ENCODE data around the gene THSD7A. TPM values are rescaled to one million over a fixed set of nuclear protein-coding genes. Genes with fewer than 3 reads are reported as not detected.
A peak's percentile ranks its signal among the peaks of the same experiment; 100 is the strongest.

THSD7A gene
- total and polyA plus RNA-seq, 11 donors = 0.11 to 5.2 (median 1.1) TPM

- ATAC-seq (no peak), DNase-seq (no peak)
- Histone ChIP-seq H3K36me3 (no peaks in the 10 kb centered on the region), H3K27ac (no peak overlapping the region), H3K27me3 (no peaks in the 10 kb centered on the region), H3K4me1 (peaks cover 0 to 11% (median 0%) of the 10 kb centered on the region in 12 donors), H3K9me3 (peaks cover 0 to 10% (median 0%) of the 10 kb centered on the region in 12 donors), H3K4me3 (no peak overlapping the region)
- intact Hi-C loops (cut with DNase I) = no loop called here
- TF ChIP-seq POLR2A (IDR thresholded peaks at IDR 0.05) = no peak
- no peak for TF ChIP-seq CTCF (IDR thresholded peaks at IDR 0.05)
- 87 to 89% (median 88%) methylated on average over 5 of the region's 5 CpGs for WGBS, 4 donors
Observed at GRCh38 chr7:11620406-11621253, 211.4 kb downstream of the THSD7A start.

- TF ChIP-seq POLR2A (IDR thresholded peaks at IDR 0.05) (no peak), CTCF (IDR thresholded peaks at IDR 0.05) (no peak)
- H3K4me1 ChIP-seq = no peaks in the 10 kb centered on the region
- intact Hi-C loops (cut with DNase I) = loop anchor here in 2 of 10 donors (10.0 kb wide), 2 partner anchors 162 to 218 kb away; partner anchors contain the start of gene THSD7A (in 1 of the 2)
- H3K36me3 ChIP-seq = no peaks in the 10 kb centered on the region
- no peak overlapping the region for H3K4me3 ChIP-seq
- no peaks in the 10 kb centered on the region for H3K27me3 ChIP-seq
- ATAC-seq = no peak
- no peaks in the 10 kb centered on the region for H3K9me3 ChIP-seq
- WGBS, 4 donors = 56 to 62% (median 57%) methylated on average over 2 of the region's 2 CpGs
- DNase-seq = no peak
- H3K27ac ChIP-seq = peak overlapping the region in 1 of 12 donors; percentile 9
Observed at GRCh38 chr7:11616466-11616865, 215.5 kb downstream of the THSD7A start.

- H3K27ac ChIP-seq = no peak overlapping the region
- intact Hi-C loops (cut with DNase I) = loop anchor here in 2 of 10 donors (10.0 kb wide), 2 partner anchors 160 to 220 kb away; partner anchors contain the start of gene THSD7A (in 1 of the 2)
- DNase-seq (no peak), ATAC-seq (no peak)
- H3K4me3 ChIP-seq = no peak overlapping the region
- WGBS, 4 donors = 51 to 55% (median 55%) methylated on average over 2 of the region's 2 CpGs
- H3K27me3 ChIP-seq = no peaks in the 10 kb centered on the region
- TF ChIP-seq CTCF (IDR thresholded peaks at IDR 0.05) = no peak
- TF ChIP-seq POLR2A (IDR thresholded peaks at IDR 0.05) = no peak
- no peaks in the 10 kb centered on the region for H3K4me1 ChIP-seq
- no peaks in the 10 kb centered on the region for H3K36me3 ChIP-seq
- no peaks in the 10 kb centered on the region for H3K9me3 ChIP-seq
Observed at GRCh38 chr7:11615174-11615573, 216.8 kb downstream of the THSD7A start.

- DNase-seq (no peak), ATAC-seq (no peak)
- TF ChIP-seq CTCF (IDR thresholded peaks at IDR 0.05) = no peak
- TF ChIP-seq POLR2A (IDR thresholded peaks at IDR 0.05) = no peak
- H3K9me3 ChIP-seq = no peaks in the 10 kb centered on the region
- H3K4me3 ChIP-seq = no peak overlapping the region
- intact Hi-C loops (cut with DNase I) = loop anchor here in 2 of 10 donors (10.0 kb wide), 2 partner anchors 159 to 221 kb away; partner anchors contain the start of gene THSD7A (in 1 of the 2)
- no peaks in the 10 kb centered on the region for H3K36me3 ChIP-seq
- H3K27me3 ChIP-seq = no peaks in the 10 kb centered on the region
- no peaks in the 10 kb centered on the region for H3K4me1 ChIP-seq
- H3K27ac ChIP-seq = no peak overlapping the region
- WGBS, 4 donors = 87 to 88% (median 88%) methylated on average over 5 of the region's 5 CpGs
Observed at GRCh38 chr7:11613292-11613930, 218.6 kb downstream of the THSD7A start.

Data from heart left ventricle (tissue), 16 donors.